ENCODE data around the gene LINGO1.

LINGO1 gene

GRCh38 chr15:77610731-77611130 lies 22.0 kb downstream of the LINGO1 start:
- H3K4me3 ChIP-seq (ENCODE audit: low read depth, low read length), result no peak overlapping the region
- no peaks in the 10 kb centered on the region for H3K36me3 ChIP-seq
- no peak overlapping the region for H3K27ac ChIP-seq
- no peaks in the 10 kb centered on the region for H3K9me3 ChIP-seq (ENCODE audit: severe bottlenecking)
- DNase-seq, result no peak
- no peak for TF ChIP-seq CTCF (IDR thresholded peaks at IDR 0.05; ENCODE audit: low read depth, low read length)
- no peaks in the 10 kb centered on the region for H3K27me3 ChIP-seq (ENCODE audit: insufficient read depth, low read depth, severe bottlenecking)

DNA sequence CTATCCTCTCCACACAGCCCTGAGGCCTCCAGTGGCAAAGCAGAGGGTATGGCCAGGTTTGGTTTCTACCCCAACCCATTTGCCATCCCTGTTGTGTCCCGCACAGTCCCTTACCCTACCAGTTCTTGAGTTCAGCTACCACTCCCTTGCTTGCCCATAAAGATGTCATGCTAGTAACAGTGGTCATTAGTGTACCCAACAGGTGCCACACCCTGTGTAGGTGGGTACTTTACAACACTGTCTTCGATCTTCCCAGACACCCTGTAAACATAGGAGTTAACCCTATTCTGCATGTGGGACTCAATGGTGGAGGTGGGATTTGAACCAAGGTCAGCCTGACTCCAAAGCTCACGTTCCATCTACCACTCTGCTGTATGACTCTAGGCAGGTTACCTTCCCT lies 23.2 kb downstream of the LINGO1 start:
- Histone ChIP-seq H3K36me3 (no peaks in the 10 kb centered on the region), H3K27ac (no peak overlapping the region), H3K9me3 (ENCODE audit: severe bottlenecking) (no peaks in the 10 kb centered on the region), H3K4me3 (ENCODE audit: low read depth, low read length) (no peak overlapping the region), H3K27me3 (ENCODE audit: insufficient read depth, low read depth, severe bottlenecking) (no peaks in the 10 kb centered on the region)
- TF ChIP-seq CTCF (IDR thresholded peaks at IDR 0.05; ENCODE audit: low read depth, low read length), result no peak
- DNase-seq, result no peak

DNA sequence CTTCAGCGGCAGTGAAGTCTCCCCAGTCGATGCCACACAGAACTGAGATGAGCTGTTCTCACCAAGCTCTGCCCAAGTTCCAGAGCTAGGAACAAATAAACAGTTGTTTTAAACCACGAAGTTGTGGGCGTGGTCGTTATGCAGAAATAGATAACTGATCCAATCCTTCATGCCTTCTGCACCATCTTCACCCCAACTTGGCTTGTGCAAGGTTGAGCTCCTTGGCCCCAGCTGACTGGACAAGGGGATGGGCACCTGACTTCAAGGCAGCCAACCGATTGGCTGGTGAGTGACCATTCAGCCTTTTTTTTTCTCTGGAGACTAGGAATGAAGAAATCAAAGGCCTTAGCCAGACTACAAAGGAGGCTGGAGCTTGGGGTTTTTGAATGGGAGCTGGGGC lies 23.9 kb downstream of the LINGO1 start:
- Histone ChIP-seq H3K9me3 (ENCODE audit: severe bottlenecking) (no peaks in the 10 kb centered on the region), H3K27me3 (ENCODE audit: insufficient read depth, low read depth, severe bottlenecking) (no peaks in the 10 kb centered on the region), H3K4me3 (ENCODE audit: low read depth, low read length) (no peak overlapping the region), H3K36me3 (no peaks in the 10 kb centered on the region), H3K27ac (peak overlapping the region; percentile 88)
- TF ChIP-seq CTCF (IDR thresholded peaks at IDR 0.05; ENCODE audit: low read depth, low read length), result no peak
- DNase-seq, result no peak

DNA sequence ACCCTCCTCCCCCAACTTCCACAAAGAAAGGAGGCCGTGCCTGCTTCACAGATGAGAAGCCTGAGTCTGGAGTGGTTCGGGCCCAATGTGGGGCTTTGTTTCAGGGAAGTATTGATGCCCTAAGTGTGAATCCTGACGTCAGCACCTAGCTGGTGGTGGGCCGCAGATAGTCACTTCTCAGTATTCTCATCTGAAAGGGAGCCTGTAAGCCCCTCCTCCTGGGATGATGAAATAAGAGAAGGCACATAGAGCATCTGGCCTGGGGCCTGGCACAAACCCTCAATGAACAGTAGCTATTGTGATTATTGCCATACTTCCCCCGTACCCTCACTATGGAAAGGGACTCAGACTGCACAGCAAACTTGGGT lies 24.8 kb downstream of the LINGO1 start:
- H3K4me3 ChIP-seq (ENCODE audit: low read depth, low read length), result no peak overlapping the region
- peak; percentile 46 for DNase-seq
- no peaks in the 10 kb centered on the region for H3K9me3 ChIP-seq (ENCODE audit: severe bottlenecking)
- no peaks in the 10 kb centered on the region for H3K27me3 ChIP-seq (ENCODE audit: insufficient read depth, low read depth, severe bottlenecking)
- no peaks in the 10 kb centered on the region for H3K36me3 ChIP-seq
- TF ChIP-seq CTCF (IDR thresholded peaks at IDR 0.05; ENCODE audit: low read depth, low read length), result no peak
- peak overlapping the region; percentile 88 for H3K27ac ChIP-seq

GRCh38 chr15:77607111-77607893 lies 25.4 kb downstream of the LINGO1 start:
- DNase-seq, result peak; percentile 96
- Histone ChIP-seq H3K4me3 (ENCODE audit: low read depth, low read length) (no peak overlapping the region), H3K9me3 (ENCODE audit: severe bottlenecking) (no peaks in the 10 kb centered on the region), H3K27ac (peak overlapping the region; percentile 88), H3K36me3 (no peaks in the 10 kb centered on the region), H3K27me3 (ENCODE audit: insufficient read depth, low read depth, severe bottlenecking) (no peaks in the 10 kb centered on the region)
- TF ChIP-seq CTCF (IDR thresholded peaks at IDR 0.05; ENCODE audit: low read depth, low read length), result no peak
